ENCODE results near the gene SLC6A8.

Gene SLC6A8

GRCh38 chrX:153640045-153640686, 47.6 kb upstream of the SLC6A8 start:
- Histone ChIP-seq H3K4me1 (ENCODE audit: control insufficient read depth, insufficient read depth, low read length) (peaks cover 3% of the 10 kb centered on the region; the same call in 1 of the 2 replicates), H3K4me3 (ENCODE audit: low read depth, low read length) (no peak overlapping the region), H3K36me3 (ENCODE audit: control insufficient read depth in 2 of 2, insufficient read depth in 1 of 2, low read length in 2 of 2) (no peaks in the 10 kb centered on the region), H3K9me3 (ENCODE audit: control insufficient read depth, insufficient read depth, low read depth, low read length) (no peaks in the 10 kb centered on the region), H3K27ac (ENCODE audit: extremely low read depth, low read depth, low read length) (no peak overlapping the region)
- ChIA-PET POLR2A (no interaction called here), CTCF (interaction anchor here (0.7 to 3.2 kb wide), 6 partner anchors 9 to 699 kb away, joined by 3 to 16 read pairs (median 4); no protein-coding TSS in a partner anchor)
- TF ChIP-seq, protein P1, sequence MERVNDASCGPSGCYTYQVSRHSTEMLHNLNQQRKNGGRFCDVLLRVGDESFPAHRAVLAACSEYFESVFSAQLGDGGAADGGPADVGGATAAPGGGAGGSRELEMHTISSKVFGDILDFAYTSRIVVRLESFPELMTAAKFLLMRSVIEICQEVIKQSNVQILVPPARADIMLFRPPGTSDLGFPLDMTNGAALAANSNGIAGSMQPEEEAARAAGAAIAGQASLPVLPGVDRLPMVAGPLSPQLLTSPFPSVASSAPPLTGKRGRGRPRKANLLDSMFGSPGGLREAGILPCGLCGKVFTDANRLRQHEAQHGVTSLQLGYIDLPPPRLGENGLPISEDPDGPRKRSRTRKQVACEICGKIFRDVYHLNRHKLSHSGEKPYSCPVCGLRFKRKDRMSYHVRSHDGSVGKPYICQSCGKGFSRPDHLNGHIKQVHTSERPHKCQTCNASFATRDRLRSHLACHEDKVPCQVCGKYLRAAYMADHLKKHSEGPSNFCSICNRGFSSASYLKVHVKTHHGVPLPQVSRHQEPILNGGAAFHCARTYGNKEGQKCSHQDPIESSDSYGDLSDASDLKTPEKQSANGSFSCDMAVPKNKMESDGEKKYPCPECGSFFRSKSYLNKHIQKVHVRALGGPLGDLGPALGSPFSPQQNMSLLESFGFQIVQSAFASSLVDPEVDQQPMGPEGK (tag by site-specific recombination; IDR thresholded peaks at IDR 0.05) = no peak
- TF ChIP-seq ZBTB1 (tag by site-specific recombination; IDR thresholded peaks at IDR 0.05) (no peak), MYNN (tag by site-specific recombination; IDR thresholded peaks at IDR 0.05; ENCODE audit: borderline replicate concordance) (no peak), ZBTB21 (tag by site-specific recombination; IDR thresholded peaks at IDR 0.05) (no peak), OVOL3 (tag by site-specific recombination; IDR thresholded peaks at IDR 0.05) (no peak), SP7 (tag by site-specific recombination; IDR thresholded peaks at IDR 0.05) (no peak), ZNF843 (tag by site-specific recombination; IDR thresholded peaks at IDR 0.05) (no peak), ZNF521 (tag by site-specific recombination; IDR thresholded peaks at IDR 0.05) (no peak), ZNF529 (tag by site-specific recombination; IDR thresholded peaks at IDR 0.05; ENCODE audit: insufficient replicate concordance) (no peak), ZNF132 (tag by site-specific recombination; IDR thresholded peaks at IDR 0.05; ENCODE audit: borderline replicate concordance) (no peak), ZBTB17 (tag by site-specific recombination; IDR thresholded peaks at IDR 0.05) (no peak), ZBTB7A (tag by site-specific recombination; IDR thresholded peaks at IDR 0.05; ENCODE audit: low read depth) (no peak), ZXDB (tag by site-specific recombination; IDR thresholded peaks at IDR 0.05) (no peak), ZNF629 (tag by site-specific recombination; IDR thresholded peaks at IDR 0.05) (no peak), ZFP37 (tag by site-specific recombination; IDR thresholded peaks at IDR 0.05) (no peak)
- TF ChIP-seq, protein P2, sequence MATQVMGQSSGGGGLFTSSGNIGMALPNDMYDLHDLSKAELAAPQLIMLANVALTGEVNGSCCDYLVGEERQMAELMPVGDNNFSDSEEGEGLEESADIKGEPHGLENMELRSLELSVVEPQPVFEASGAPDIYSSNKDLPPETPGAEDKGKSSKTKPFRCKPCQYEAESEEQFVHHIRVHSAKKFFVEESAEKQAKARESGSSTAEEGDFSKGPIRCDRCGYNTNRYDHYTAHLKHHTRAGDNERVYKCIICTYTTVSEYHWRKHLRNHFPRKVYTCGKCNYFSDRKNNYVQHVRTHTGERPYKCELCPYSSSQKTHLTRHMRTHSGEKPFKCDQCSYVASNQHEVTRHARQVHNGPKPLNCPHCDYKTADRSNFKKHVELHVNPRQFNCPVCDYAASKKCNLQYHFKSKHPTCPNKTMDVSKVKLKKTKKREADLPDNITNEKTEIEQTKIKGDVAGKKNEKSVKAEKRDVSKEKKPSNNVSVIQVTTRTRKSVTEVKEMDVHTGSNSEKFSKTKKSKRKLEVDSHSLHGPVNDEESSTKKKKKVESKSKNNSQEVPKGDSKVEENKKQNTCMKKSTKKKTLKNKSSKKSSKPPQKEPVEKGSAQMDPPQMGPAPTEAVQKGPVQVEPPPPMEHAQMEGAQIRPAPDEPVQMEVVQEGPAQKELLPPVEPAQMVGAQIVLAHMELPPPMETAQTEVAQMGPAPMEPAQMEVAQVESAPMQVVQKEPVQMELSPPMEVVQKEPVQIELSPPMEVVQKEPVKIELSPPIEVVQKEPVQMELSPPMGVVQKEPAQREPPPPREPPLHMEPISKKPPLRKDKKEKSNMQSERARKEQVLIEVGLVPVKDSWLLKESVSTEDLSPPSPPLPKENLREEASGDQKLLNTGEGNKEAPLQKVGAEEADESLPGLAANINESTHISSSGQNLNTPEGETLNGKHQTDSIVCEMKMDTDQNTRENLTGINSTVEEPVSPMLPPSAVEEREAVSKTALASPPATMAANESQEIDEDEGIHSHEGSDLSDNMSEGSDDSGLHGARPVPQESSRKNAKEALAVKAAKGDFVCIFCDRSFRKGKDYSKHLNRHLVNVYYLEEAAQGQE (tag by site-specific recombination; IDR thresholded peaks at IDR 0.05) = no peak
- TF ChIP-seq, protein P3, sequence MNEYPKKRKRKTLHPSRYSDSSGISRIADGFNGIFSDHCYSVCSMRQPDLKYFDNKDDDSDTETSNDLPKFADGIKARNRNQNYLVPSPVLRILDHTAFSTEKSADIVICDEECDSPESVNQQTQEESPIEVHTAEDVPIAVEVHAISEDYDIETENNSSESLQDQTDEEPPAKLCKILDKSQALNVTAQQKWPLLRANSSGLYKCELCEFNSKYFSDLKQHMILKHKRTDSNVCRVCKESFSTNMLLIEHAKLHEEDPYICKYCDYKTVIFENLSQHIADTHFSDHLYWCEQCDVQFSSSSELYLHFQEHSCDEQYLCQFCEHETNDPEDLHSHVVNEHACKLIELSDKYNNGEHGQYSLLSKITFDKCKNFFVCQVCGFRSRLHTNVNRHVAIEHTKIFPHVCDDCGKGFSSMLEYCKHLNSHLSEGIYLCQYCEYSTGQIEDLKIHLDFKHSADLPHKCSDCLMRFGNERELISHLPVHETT (tag by site-specific recombination; IDR thresholded peaks at IDR 0.05) = no peak
- TF ChIP-seq, protein P4, sequence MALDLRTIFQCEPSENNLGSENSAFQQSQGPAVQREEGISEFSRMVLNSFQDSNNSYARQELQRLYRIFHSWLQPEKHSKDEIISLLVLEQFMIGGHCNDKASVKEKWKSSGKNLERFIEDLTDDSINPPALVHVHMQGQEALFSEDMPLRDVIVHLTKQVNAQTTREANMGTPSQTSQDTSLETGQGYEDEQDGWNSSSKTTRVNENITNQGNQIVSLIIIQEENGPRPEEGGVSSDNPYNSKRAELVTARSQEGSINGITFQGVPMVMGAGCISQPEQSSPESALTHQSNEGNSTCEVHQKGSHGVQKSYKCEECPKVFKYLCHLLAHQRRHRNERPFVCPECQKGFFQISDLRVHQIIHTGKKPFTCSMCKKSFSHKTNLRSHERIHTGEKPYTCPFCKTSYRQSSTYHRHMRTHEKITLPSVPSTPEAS (tag by site-specific recombination; IDR thresholded peaks at IDR 0.05) = no peak
- TF ChIP-seq, protein P5, sequence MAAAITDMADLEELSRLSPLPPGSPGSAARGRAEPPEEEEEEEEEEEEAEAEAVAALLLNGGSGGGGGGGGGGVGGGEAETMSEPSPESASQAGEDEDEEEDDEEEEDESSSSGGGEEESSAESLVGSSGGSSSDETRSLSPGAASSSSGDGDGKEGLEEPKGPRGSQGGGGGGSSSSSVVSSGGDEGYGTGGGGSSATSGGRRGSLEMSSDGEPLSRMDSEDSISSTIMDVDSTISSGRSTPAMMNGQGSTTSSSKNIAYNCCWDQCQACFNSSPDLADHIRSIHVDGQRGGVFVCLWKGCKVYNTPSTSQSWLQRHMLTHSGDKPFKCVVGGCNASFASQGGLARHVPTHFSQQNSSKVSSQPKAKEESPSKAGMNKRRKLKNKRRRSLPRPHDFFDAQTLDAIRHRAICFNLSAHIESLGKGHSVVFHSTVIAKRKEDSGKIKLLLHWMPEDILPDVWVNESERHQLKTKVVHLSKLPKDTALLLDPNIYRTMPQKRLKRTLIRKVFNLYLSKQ (tag by site-specific recombination; IDR thresholded peaks at IDR 0.05; ENCODE audit: borderline replicate concordance) = no peak
